Stimulated activated CD4-positive, alpha-beta T cell treated with anti-CD3 and anti-CD28 coated beads, Interleukin-15, amount 100 ng/mL, for 1 hour (primary cell): ENCODE measurements around the gene RAB15.

Experiments
- DNase-seq, 2 donors: peaks; one replicate each; pipeline ENCODE4 v3.0.0-alpha.2; 2020; ENCODE audit warnings: low read depth in 1 of 2, low spot score in 1 of 2

RAB15 gene

GRCh38 chr14:64971943-64972791 lies at the start of gene RAB15:
RAB15 (minus strand) TSS chr14:64972336; CDS start chr14:64972076, 260 bp downstream.
- peak in 1 of 2 donors; percentile 23 for DNase-seq

DNA sequence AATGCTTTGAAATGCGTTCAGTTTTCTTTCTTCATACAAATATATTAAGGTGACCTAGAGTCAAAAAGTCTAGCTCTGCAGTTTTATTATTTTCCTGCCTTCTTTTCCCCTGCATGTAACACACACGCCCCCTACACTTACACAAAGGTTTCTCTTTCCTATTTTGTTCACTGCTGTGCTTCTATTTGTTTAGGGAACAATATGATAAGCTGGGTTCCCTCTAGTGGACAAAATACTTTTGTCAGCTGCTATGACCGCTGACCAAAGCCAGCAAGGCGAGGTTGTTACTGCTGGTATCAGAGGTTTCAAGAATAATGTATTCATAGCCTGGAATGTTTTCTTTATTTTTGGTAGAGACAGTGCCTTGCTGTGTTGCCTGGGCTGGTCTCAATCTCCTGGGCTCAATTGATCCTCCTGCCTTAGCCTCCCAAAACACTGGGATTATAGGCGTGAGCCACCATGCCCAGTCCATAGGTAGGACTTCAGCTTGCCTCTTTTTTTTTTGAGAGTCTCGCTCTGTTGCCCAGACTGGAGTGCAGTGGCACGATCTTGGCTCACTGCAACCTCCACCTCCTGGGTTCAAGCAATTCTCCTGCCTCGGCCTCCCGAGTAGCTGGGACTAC lies 47.9 kb upstream of the RAB15 start:
- DNase-seq = no peak

DNA sequence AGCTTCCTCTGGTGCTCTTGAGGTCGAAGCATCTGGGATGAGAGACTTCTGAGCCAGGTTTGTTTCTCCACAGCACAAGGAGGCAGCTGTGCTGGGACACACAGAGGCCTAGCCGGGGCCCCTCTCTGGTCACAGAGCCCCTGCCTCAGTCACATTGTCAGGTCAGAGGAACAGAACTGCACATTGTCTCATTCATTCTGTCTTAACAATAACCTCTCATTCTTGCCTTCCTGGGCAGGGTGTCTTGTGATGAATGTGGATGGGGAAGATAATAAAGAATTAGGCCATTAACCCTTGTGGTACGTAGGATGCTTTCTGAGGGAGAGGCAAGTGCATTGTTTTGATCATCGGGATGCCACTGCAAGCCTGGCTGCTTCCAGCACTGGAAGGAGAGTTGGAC lies 44.3 kb upstream of the RAB15 start:
- no peak for DNase-seq

GRCh38 chr14:65015391-65015790 lies 43.3 kb upstream of the RAB15 start:
- no peak for DNase-seq

- DNase-seq = no peak
These were observed 40.2 kb upstream of the RAB15 start for GRCh38 chr14:65012353-65012752.

GRCh38 chr14:65011538-65011937 lies 39.4 kb upstream of the RAB15 start:
- no peak for DNase-seq

DNA sequence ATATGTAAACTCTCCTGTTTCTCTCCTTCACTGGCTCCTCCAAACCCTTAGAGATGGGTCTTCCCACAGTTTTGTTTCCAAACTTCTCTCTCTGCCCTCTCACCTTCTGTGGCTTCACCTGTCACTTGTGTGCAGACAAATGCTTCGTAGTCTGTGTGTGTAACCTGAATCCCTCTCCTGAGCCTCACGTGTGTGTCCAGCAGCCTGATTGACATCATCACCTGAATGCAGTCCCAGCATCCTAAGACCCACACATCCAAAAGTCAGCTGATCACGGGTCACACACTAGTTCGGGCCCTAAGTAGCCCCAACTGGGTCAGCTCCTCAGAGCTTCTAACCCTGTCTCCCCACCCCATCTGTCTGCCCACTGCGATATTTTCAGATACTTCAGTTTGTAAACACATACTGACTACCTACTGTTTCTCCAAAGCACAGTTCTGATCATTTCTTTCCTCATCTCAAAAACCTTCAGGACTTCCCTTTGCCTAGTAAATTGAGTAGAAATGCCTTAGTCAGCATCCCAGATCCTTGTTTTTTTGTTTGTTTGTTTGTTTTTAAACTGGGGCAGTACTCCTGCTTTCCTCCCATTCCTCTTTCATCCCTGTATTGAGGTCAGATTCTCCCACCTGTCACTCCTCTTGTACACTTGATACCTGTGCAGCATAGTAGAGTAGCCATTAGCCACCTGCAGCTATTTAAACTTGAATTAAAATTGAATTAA lies 38.2 kb upstream of the RAB15 start:
- DNase-seq = no peak

DNA sequence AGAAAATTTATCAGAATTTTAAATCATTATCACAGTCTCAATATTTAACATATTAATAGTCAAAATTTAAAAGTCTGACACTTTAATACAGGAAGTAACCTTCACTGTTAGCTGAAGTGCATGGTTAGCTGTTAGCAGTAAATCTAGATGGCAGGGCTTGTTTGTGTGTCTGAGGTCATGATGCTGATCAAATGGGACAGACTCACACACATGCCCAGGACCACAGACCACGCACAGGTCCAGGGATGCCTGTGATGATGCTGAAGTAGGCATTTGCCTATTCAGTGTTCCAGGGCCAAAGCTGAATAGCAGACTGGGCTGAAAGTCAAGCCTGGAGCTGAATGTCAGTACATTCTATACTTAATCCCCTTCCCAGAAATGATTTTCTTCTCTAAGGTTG lies 35.1 kb upstream of the RAB15 start:
- DNase-seq = no peak

DNA sequence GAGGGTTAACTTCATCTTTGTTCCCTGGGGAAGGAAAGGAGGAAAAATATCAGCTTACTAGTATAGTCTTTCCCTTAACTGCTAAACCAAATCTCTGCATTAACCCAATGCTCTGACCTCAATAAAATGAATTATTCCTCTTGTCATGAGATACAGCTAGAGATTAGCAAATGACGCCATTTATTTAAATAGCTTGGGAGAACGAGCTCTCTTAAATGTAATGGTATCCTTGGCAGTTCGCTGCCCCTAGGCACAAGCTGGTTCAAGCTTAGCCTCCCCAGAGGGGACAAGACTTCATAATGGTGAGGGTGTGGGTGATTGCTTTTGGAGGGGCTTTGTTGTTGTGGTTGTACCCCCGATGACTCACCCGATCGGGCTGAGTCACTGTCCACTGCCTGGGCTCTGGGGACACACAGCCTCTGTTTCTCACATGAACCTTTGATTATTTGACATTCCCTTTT lies 34.2 kb upstream of the RAB15 start:
- DNase-seq = no peak

DNA sequence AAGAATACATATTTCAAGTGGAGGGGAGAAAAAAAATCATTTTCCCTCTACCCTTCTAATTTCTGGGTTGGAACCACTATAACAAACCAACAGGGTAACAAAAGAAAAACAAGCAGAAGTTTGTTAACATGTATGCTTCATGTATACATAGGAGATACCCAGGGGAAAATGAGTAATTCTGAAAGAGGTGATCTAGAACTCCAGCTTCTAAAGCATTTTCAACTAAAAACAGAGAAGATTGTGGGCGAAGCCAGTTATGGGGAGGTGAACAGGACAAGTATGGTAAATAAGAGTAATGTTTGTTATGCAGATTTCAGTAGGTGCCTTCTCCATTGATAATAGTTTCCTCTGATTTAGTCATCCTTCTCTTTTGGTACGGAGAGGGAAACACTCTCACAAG lies 31.3 kb upstream of the RAB15 start:
- DNase-seq = no peak

DNA sequence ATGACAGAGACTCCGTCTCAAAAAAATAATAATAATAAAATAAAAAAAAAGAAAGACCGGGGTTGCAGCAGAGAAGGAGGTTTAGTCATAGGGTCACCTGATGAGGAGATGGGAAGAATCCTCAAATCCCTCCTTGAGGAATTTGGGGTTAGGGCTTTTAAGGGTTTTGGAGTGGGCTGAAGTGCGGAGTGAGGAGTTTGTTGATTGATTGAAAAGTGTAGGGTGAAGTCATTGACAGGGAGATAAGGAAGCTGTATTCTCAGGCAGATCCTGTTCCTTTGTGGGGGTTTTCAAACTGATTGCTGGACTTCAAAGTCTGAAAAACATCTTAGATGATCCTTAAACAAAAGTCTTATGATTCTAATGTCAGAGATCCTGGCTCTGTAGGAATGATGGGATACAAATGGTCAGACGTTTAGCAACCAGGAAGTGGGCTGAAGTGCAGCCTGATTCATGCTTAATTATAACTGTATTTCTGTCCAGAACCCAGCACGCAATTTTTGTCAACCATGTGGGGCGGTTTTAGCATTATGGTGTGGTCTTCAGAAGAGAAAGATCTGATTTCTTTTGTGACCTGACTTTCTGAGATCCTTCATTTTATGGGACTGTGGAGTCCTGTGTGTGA lies 30.6 kb upstream of the RAB15 start:
- no peak for DNase-seq

GRCh38 chr14:65001723-65002122 lies 29.6 kb upstream of the RAB15 start:
- DNase-seq = no peak

GRCh38 chr14:65000898-65001591 lies 28.9 kb upstream of the RAB15 start:
- DNase-seq = no peak

- DNase-seq = no peak
These were observed 26.4 kb upstream of the RAB15 start for GRCh38 chr14:64998455-64998931.

GRCh38 chr14:64997108-64997794 lies 25.1 kb upstream of the RAB15 start:
- DNase-seq = no peak

DNA sequence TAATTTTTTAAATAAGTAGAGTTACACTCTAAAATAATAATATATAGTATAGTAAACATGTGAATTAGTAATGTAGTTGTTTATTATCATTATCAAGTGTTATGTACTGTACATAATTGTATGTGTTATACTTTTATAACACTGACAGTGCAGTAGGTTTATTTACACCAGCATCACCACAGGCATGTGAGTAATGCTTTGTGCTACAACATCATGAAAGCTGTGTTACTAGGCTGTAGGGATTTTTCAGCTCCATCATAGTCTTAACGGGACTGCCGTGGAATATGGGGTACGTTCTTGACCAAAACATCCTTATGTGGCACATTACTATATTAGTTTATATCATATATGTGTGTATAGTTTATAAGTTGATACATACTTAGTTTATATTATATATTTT lies 23.2 kb upstream of the RAB15 start:
- DNase-seq = no peak

DNA sequence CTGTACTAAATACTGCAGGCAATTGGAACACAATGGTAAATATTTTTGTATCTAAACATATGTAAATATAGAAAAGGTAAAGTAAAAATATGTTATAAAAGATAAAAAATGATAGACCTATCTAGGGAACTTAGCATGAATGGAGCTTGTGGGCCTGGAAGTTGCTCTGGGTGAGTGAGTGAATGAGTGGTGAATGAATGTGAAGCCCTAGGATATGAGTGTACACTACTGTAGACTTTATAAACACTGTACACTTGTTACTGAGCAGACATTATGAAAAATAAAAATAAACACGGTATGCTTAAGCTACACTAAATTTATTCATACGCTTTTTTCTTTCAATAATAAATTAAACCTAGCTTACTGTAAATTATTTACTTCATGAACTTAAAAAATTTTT lies 22.4 kb upstream of the RAB15 start:
- no peak for DNase-seq

GRCh38 chr14:64993266-64993930 lies 21.3 kb upstream of the RAB15 start:
- DNase-seq = no peak

GRCh38 chr14:64992328-64992885 lies 20.3 kb upstream of the RAB15 start:
- no peak for DNase-seq
